H9 (cell line): Measurements from ENCODE around the gene SPATA16. TPM values are rescaled to one million over a fixed set of nuclear protein-coding genes. Genes with fewer than 3 reads are reported as not detected.

ENCODE experiments used
- DNase-seq: peaks from one replicate; pipeline ENCODE4 v3.0.0-alpha.2; 2017
- H2AFZ ChIP-seq: one replicate; pipeline ENCODE4 v1.6.1; 2013; ENCODE audit warnings: mild to moderate bottlenecking, low read length, control low read depth, moderate library complexity
- H2AK5ac ChIP-seq: 2 replicates; pipeline ENCODE4 v1.6.1; 2013; ENCODE audit warnings: low read length, control low read depth, mixed read lengths; ENCODE audit not compliant: insufficient read length
- H2BK120ac ChIP-seq: one replicate; pipeline ENCODE4 v1.6.1; 2013; ENCODE audit warnings: low read depth, mild to moderate bottlenecking, low read length, control low read depth, inconsistent platforms; ENCODE audit not compliant: poor library complexity, severe bottlenecking
- H2BK12ac ChIP-seq: 2 replicates; pipeline ENCODE4 v1.6.1; 2013; ENCODE audit warnings: low read length, control low read depth, mixed read lengths, low read depth; ENCODE audit not compliant: insufficient read length
- H2BK15ac ChIP-seq: 2 replicates; pipeline ENCODE4 v1.6.1; 2013; ENCODE audit warnings: low read depth, low read length, control low read depth
- H2BK20ac ChIP-seq: one replicate; pipeline ENCODE4 v1.6.1; 2013; ENCODE audit warnings: low read depth, mild to moderate bottlenecking, low read length, control low read depth, inconsistent platforms; ENCODE audit not compliant: poor library complexity, severe bottlenecking
- H2BK5ac ChIP-seq: 2 replicates; pipeline ENCODE4 v1.6.1; 2013; ENCODE audit warnings: low read length, control low read depth, mixed read lengths; ENCODE audit not compliant: insufficient read length
- H3K14ac ChIP-seq: 2 replicates; pipeline ENCODE4 v1.6.1; 2013; ENCODE audit warnings: low read length, control low read depth; ENCODE audit not compliant: insufficient read depth
- H3K18ac ChIP-seq: 2 replicates; pipeline ENCODE4 v1.6.1; 2013; ENCODE audit warnings: low read depth, mild to moderate bottlenecking, mixed read lengths, low read length, control low read depth; ENCODE audit not compliant: insufficient read length
- H3K23ac ChIP-seq: 2 replicates; pipeline ENCODE4 v1.6.1; 2013; ENCODE audit warnings: low read length, control low read depth, mixed read lengths, low read depth; ENCODE audit not compliant: insufficient read length
- H3K23me2 ChIP-seq: 2 replicates; pipeline ENCODE4 v1.6.1; 2013; ENCODE audit warnings: low read depth, mild to moderate bottlenecking, mixed read lengths, low read length, control low read depth; ENCODE audit not compliant: insufficient read length, poor library complexity, severe bottlenecking
- H3K27ac ChIP-seq: 2 replicates; pipeline ENCODE4 v1.5.1; 2013; ENCODE audit warnings: low read length, control low read depth, mixed read lengths, low read depth; ENCODE audit not compliant: insufficient read length
- H3K27me3 ChIP-seq: 2 replicates; pipeline ENCODE4 v1.6.1; 2013; ENCODE audit warnings: low read length, control low read depth, inconsistent platforms; ENCODE audit not compliant: insufficient read depth
- H3K4ac ChIP-seq: 2 replicates; pipeline ENCODE4 v1.6.1; 2013; ENCODE audit warnings: low read depth, mild to moderate bottlenecking, control low read depth, inconsistent platforms, low read length, moderate library complexity
- H3K4me1 ChIP-seq: 2 replicates; pipeline ENCODE4 v1.6.1; 2013; ENCODE audit warnings: low read length, control low read depth, inconsistent platforms; ENCODE audit not compliant: insufficient read depth
- H3K4me2 ChIP-seq: 2 replicates; pipeline ENCODE4 v1.6.1; 2013; ENCODE audit warnings: low read length, control low read depth, mixed read lengths; ENCODE audit not compliant: insufficient read length, insufficient read depth
- H3K56ac ChIP-seq: 2 replicates; pipeline ENCODE4 v1.6.1; 2013; ENCODE audit warnings: low read depth, mild to moderate bottlenecking, mixed read lengths, low read length, control low read depth; ENCODE audit not compliant: insufficient read length
- H3K79me1 ChIP-seq: 2 replicates; pipeline ENCODE4 v1.6.1; 2013; ENCODE audit warnings: low read depth, mild to moderate bottlenecking, moderate library complexity, low read length, control low read depth, inconsistent platforms; ENCODE audit not compliant: insufficient read depth, poor library complexity, severe bottlenecking
- H3K79me2 ChIP-seq: 2 replicates; pipeline ENCODE4 v1.6.1; 2013; ENCODE audit warnings: low read length, control low read depth, inconsistent platforms; ENCODE audit not compliant: insufficient read depth
- H3K9ac ChIP-seq: 2 replicates; pipeline ENCODE4 v1.6.1; 2013; ENCODE audit warnings: low read length, control low read depth, mixed read lengths; ENCODE audit not compliant: insufficient read length; ENCODE audit errors: extremely low read depth
- H3K9me3 ChIP-seq: one replicate; pipeline ENCODE4 v1.6.1; 2013; ENCODE audit warnings: low read depth, low read length, inconsistent platforms; ENCODE audit not compliant: control insufficient read depth
- H3T11ph ChIP-seq: one replicate; pipeline ENCODE4 v1.6.1; 2013; ENCODE audit warnings: mild to moderate bottlenecking, low read length, control low read depth, inconsistent platforms
- H4K20me1 ChIP-seq: one replicate; pipeline ENCODE4 v1.6.1; 2013; ENCODE audit not compliant: control insufficient read depth, insufficient read length, insufficient read depth
- H4K5ac ChIP-seq: 2 replicates; pipeline ENCODE4 v1.6.1; 2013; ENCODE audit warnings: low read depth, mild to moderate bottlenecking, mixed read lengths, low read length, control low read depth; ENCODE audit not compliant: insufficient read length
- H4K8ac ChIP-seq: replicated peaks from 2 replicates; pipeline ENCODE4 v1.6.1; 2013; ENCODE audit warnings: low read length, control low read depth, mixed read lengths, low read depth; ENCODE audit not compliant: insufficient read length
- H4K91ac ChIP-seq: 2 replicates; pipeline ENCODE4 v1.6.1; 2013; ENCODE audit warnings: low read depth, mild to moderate bottlenecking, moderate library complexity, mixed read lengths, low read length, control low read depth; ENCODE audit not compliant: insufficient read length
- H3K27ac Mint-ChIP-seq, 3 experiments: 2 replicates in 2 of 3; 3 replicates in 1 of 3; pipeline ENCODE4 v1.8.0; 2020 to 2021; ENCODE audit warnings: mixed read lengths in 3 of 3, mild to moderate bottlenecking in 1 of 3, moderate library complexity in 1 of 3
- H3K27me3 Mint-ChIP-seq: 2 replicates; pipeline ENCODE4 v1.8.0; 2021; ENCODE audit warnings: low read depth, mild to moderate bottlenecking, moderate library complexity, mixed read lengths
- H3K36me3 Mint-ChIP-seq, 3 experiments: 2 replicates in 2 of 3; 3 replicates in 1 of 3; pipeline ENCODE4 v1.8.0; 2020 to 2021; ENCODE audit warnings: low read depth in 3 of 3, mixed read lengths in 3 of 3; ENCODE audit not compliant: insufficient read depth in 1 of 3
- H3K4me1 Mint-ChIP-seq, 2 experiments: 2 replicates each; pipeline ENCODE4 v1.8.0; 2020; ENCODE audit warnings: mixed read lengths in 2 of 2
- H3K4me3 Mint-ChIP-seq, 2 experiments: 2 replicates in 1 of 2; 3 replicates in 1 of 2; pipeline ENCODE4 v1.8.0; 2020 to 2021; ENCODE audit warnings: mild to moderate bottlenecking in 2 of 2, mixed read lengths in 2 of 2, moderate library complexity in 1 of 2
- H3K9me3 Mint-ChIP-seq, 2 experiments: 2 replicates in 1 of 2; 3 replicates in 1 of 2; pipeline ENCODE4 v1.8.0; 2020; ENCODE audit warnings: mild to moderate bottlenecking in 2 of 2, mixed read lengths in 2 of 2, moderate library complexity in 1 of 2
- CTCF ChIP-seq: fragments of 200-600 bp; sonication (generic); conservative IDR thresholded peaks from 3 replicates; pipeline ENCODE4 v1.8.0; 2021; ENCODE audit warnings: antibody characterized with exemption, mild to moderate bottlenecking
- WGBS: extraction: QIAGEN DNeasy Blood & Tissue Kit; methylation state at CpG from one replicate; pipeline ENCODE4 v1.1.7; 2013; ENCODE audit warnings: missing lambda C conversion rate, low lambda C conversion rate, mixed read lengths; ENCODE audit not compliant: insufficient read length; ENCODE audit errors: extremely low coverage; 5-methylcytosine and 5-hydroxymethylcytosine counted together
- total RNA-seq: library from RNA; stranded (reverse); gene quantifications from 2 replicates; pipeline ENCODE4 v1.2.1, GENCODE V29; 2021

Gene SPATA16
- total RNA-seq, 1 experiment from 2014 or later: not detected

DNA sequence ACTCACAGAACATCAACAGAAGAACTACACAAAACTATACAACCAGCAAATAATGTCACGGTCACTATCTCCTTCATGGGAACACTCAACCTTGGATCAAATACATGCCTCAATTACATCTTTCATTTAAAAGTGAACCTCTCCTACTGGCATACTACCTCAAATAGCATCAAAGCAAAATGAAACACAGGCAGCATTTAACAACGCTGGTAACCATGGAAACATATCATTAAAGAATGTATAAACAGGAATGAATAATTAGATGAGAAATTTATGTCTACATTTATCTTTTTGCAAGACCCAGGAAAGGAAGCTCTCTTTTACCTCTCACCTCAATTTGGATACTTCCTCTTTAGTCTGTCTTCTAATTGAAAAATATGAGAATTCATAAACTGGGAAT is 172.4 kb downstream of the SPATA16 start:
- H3K56ac ChIP-seq: no peak overlapping the region
- TF ChIP-seq CTCF: no peak
- no peak overlapping the region for H2BK5ac ChIP-seq
- no peak overlapping the region for H2BK15ac ChIP-seq
- no peak overlapping the region for H2BK12ac ChIP-seq
- H3K23me2 ChIP-seq: no peaks in the 10 kb centered on the region
- DNase-seq: no peak
- WGBS: no CpG with 5 or more reads among the region's 2 CpGs
- no peaks in the 10 kb centered on the region for H4K20me1 ChIP-seq
- H4K5ac ChIP-seq: no peak overlapping the region
- H3K4ac ChIP-seq: no peak overlapping the region
- no peak overlapping the region for H3K9ac ChIP-seq
- peaks cover 4 to 5% of the 10 kb centered on the region in 2 experiments; a peak in 3 of 5 replicates for H3K9me3 Mint-ChIP-seq
- no peaks in the 10 kb centered on the region for H3K9me3 ChIP-seq
- H3K14ac ChIP-seq: no peak overlapping the region
- H3K18ac ChIP-seq: no peak overlapping the region
- H3K27ac ChIP-seq: no peak overlapping the region
- H3K79me1 ChIP-seq: no peaks in the 10 kb centered on the region
- H4K8ac ChIP-seq: no peak overlapping the region
- H3K36me3 Mint-ChIP-seq: peaks cover 1 to 4% (median 2%) of the 10 kb centered on the region in 3 experiments; a peak in 4 of 7 replicates
- H3K27me3 Mint-ChIP-seq: no peaks in the 10 kb centered on the region
- H3T11ph ChIP-seq: no peak overlapping the region
- H2AFZ ChIP-seq: no peak overlapping the region
- H2AK5ac ChIP-seq: no peak overlapping the region
- no peak overlapping the region for H3K4me3 Mint-ChIP-seq
- peaks cover 0 to 2% of the 10 kb centered on the region in 2 experiments; a peak in 1 of 4 replicates for H3K4me1 Mint-ChIP-seq
- no peak overlapping the region for H3K23ac ChIP-seq
- no peak overlapping the region for H4K91ac ChIP-seq
- no peaks in the 10 kb centered on the region for H3K27me3 ChIP-seq
- H2BK20ac ChIP-seq: no peak overlapping the region
- H3K4me2 ChIP-seq: no peak overlapping the region
- H3K4me1 ChIP-seq: no peaks in the 10 kb centered on the region
- H3K27ac Mint-ChIP-seq: no peak overlapping the region
- no peaks in the 10 kb centered on the region for H3K79me2 ChIP-seq
- H2BK120ac ChIP-seq: no peak overlapping the region
